Left hindlimb (tissue), 1 donor: ENCODE data around the gene GJD3.
"Not testable (repeated sequence)": the region's sequence is repeated elsewhere in the genome, so short reads cannot be mapped to it uniquely, and the experiment has no call there.

Experiments
- DNase-seq: peaks from one replicate; pipeline ENCODE4 v3.0.0-alpha.2; 2018

Gene GJD3, protein sequence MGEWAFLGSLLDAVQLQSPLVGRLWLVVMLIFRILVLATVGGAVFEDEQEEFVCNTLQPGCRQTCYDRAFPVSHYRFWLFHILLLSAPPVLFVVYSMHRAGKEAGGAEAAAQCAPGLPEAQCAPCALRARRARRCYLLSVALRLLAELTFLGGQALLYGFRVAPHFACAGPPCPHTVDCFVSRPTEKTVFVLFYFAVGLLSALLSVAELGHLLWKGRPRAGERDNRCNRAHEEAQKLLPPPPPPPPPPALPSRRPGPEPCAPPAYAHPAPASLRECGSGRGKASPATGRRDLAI

DNA sequence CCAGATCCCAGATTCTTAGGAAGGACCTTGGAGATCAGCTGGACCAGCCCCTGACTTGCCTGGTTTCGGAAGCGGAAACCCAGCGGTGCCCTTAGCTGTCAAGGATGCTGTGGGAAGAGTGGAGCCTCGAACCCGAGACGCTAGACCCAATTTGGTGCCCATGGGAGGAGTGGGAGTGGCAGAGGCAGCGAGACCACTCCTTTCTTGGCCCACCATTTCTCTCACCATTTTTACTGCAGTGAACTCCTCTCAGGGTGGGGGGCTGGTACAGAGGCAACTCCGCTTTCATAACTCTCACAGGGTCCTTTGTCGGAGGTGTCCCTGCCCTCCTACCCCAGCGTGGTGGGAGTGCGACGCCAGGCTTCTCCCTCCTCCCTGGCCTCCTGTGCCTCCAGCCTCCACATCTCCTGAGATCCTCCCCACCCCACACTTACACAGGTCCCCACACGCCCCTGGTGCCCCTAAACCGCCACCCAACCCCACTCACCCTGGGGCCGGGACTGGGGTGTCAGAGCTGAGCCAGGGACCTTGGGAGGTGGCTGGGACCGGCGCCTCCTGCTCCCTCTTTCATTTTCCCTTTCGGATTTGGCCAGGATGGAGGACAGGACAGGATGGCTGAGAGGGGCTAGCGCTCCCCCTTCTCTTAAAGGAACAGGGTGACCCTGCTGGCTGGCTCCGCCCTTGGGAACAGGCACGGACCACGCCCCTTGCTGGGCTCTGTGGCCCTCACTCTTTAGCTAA is at the start of gene GJD3:
Gene GJD3, minus strand, starts transcription at position 617 of the 741 bp plus-strand sequence. CDS start 922 bp downstream, outside the sequence.
- no peak for DNase-seq

DNA sequence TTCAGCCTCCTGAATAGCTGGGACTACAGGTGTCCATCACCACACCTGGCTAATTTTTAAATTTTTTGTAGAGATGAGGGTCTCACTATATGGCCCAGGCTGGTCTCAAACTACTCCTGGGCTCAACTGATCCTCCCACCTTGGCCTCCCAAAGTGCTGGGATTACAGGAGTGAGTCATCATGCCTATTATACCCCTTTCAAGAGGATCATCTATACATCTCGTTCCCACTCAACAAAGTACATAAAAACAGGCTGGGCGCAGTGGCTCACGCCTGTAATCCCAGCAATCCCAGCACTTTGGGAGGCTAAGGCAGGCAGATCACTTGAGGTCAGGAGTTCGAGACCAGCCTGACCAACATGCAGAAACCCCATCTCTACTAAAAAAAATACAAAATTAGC is 49.8 kb upstream of the GJD3 start:
- DNase-seq, result not testable (repeated sequence)

- no peak for DNase-seq
Measured at GRCh38 chr17:40412880-40413279, 48.3 kb upstream of the GJD3 start.

- no peak for DNase-seq
Measured at GRCh38 chr17:40411821-40412220, 47.3 kb upstream of the GJD3 start.

- no peak for DNase-seq
Measured at GRCh38 chr17:40410082-40410481, 45.5 kb upstream of the GJD3 start.

GRCh38 chr17:40409540-40409939 is 45.0 kb upstream of the GJD3 start:
- DNase-seq, result not testable (repeated sequence)

- DNase-seq, result no peak
Measured at GRCh38 chr17:40407460-40407859, 42.9 kb upstream of the GJD3 start.

- no peak for DNase-seq
Measured at GRCh38 chr17:40404003-40404402, 39.5 kb upstream of the GJD3 start.

DNA sequence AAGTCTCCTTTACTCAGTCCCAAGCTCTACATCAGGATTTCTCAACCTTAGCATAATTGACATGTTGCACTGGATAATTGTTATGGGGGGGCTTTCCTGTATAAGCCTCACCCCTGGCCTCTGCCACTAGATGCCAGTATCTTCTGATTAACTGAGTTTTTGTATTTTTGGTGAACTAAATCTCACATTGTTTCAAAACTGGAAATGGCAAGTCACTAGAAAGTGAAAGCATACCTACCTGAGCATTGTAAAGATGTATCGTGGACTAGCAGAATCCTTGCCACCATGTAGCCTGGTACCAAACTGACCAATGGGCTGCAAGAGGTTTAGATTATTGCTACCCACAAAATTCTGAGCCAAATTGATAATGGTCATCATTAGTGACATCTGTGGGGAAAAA is 38.1 kb upstream of the GJD3 start:
- no peak for DNase-seq

DNA sequence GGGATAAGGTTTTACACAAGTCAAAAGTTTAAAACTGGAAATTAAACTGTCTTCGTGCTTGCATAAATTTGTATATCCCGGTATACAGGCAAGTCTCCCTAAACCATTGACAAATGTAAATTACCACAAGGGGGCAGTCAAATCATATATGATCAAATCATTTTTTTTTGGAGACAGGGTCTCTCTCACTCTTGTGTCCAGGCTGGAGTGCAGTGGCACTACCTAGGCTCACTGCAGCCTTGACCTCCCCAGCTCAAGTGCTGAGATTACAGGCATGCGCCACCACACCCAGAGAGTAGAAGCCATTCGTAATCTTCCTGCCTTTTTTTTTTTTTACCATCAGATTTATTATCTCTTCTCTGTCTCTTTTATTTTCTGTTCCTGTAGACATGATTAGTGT is 34.6 kb upstream of the GJD3 start:
- DNase-seq, result no peak

DNA sequence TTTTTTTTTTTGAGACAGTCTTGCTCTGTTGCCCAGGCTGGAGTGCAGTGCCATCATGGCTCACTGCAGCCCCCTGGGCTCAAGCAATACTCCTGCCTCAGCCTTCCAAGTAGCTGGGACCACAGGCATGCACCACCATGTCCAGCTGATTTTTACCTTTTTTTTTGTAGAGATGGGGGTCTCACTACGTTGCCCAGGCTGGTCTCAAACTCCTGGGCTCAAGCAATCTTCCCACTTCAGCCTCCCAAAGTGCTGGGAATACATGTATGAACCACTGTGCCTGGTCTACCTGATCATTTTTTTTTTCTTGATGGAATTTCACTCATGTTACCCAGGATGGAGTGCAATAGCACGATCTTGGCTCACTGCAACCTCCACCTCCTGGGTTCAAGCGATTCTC is 22.0 kb upstream of the GJD3 start:
- not testable (repeated sequence) for DNase-seq

GRCh38 chr17:40382251-40382650 is 17.7 kb upstream of the GJD3 start:
- DNase-seq, result no peak

DNA sequence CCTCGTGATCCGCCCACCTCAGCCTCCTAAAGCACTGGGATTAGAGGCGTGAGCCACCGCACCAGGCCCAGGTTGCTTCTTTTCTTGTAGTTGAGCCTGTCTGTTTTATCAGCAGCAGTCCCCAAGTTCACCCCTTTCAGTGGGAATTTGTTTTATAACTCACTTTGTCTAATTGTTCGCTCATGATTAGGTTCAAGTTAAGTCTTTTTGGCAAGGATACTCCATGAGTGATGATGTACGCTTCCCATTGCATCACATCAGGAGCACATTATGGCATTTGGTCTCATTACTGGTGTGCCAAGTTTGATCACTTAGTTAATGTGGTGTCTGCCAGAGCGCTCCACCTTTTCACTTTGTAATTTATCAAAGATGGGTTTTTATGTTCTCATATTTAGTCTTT is 14.4 kb upstream of the GJD3 start:
- DNase-seq, result no peak

DNA sequence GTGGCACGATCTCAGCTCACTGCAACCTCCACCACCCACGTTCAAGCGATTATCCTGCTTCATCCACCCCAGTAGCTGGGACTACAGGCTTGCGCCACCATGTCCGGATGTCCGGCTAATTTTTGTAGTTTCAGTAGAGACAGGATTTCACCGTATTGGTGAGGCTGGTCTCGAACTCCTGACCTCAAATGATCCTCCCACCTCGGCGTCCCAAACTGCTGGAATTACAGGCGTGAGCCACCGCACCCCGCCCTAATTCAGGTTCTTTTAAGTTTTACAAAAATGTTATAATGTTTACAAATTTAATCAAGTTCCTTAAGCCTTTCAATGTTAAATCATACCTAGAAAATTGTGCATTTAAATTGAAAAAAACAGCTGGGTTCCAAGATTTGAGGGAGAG is 13.3 kb upstream of the GJD3 start:
- DNase-seq, result no peak

- DNase-seq, result not testable (repeated sequence)
Measured at GRCh38 chr17:40376541-40376940, 12.0 kb upstream of the GJD3 start.

- DNase-seq, result not testable (repeated sequence)
Measured at GRCh38 chr17:40375786-40376185, 11.2 kb upstream of the GJD3 start.

GRCh38 chr17:40374821-40375498 is 10.4 kb upstream of the GJD3 start:
- no peak for DNase-seq

DNA sequence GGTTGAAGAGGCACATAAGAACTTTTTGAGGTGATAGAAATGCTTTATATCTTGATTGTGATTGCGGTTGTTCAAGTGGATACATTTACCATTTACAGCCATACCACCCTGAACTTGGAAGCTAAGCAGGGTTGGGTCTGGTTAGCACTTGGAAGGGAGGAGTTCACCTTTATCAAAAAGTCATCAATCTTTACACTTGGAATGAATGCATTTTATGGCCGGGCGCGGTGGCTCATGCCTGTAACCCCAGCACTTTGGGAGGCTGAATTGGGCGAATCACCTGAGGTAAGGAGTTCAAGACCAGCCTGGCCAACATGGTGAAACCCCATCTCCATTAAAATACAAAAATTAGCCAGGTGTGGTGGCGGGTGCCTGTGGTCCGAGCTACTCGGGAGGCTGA is 9.5 kb upstream of the GJD3 start:
- no peak for DNase-seq

GRCh38 chr17:40373324-40373723 is 8.8 kb upstream of the GJD3 start:
- DNase-seq, result no peak

DNA sequence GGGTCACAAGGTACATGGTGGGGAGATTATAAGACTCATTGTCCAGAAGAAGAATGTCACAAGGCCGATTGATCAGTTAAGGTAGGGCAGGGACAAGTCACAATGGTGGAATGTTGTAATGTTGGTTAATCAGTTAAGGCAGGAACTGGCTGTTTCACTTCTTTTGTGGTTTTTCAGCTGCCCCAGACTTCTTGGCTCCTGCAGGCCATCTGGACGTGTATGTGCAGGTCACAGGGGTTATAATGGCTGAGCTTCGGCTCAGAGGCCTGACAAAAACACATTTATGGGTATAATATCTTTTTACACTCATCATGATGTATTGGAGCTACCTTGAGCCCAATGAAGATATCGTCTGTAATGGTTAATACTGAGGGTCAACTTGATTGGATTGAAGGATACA is 8.1 kb upstream of the GJD3 start:
- DNase-seq, result not testable (repeated sequence)

DNA sequence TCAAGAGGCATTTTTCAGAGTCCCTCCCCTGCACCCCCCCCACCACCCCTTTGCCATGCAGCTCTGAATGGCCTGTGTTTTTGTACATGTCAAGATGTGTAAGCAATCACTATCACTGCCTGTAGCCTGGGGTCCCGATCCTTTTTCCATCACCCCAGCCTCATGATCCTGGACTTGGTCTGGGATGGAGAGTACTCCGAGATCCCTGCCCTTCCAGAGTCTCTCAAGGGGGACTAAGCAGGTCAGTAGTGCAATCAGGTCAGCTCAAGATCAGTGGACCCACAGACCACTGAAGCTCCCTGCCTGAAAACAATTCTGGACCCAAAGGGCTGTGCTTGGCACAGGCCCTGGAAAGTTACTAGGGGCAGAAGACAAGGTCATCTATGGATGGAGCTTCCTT is 7.5 kb upstream of the GJD3 start:
- DNase-seq, result no peak

DNA sequence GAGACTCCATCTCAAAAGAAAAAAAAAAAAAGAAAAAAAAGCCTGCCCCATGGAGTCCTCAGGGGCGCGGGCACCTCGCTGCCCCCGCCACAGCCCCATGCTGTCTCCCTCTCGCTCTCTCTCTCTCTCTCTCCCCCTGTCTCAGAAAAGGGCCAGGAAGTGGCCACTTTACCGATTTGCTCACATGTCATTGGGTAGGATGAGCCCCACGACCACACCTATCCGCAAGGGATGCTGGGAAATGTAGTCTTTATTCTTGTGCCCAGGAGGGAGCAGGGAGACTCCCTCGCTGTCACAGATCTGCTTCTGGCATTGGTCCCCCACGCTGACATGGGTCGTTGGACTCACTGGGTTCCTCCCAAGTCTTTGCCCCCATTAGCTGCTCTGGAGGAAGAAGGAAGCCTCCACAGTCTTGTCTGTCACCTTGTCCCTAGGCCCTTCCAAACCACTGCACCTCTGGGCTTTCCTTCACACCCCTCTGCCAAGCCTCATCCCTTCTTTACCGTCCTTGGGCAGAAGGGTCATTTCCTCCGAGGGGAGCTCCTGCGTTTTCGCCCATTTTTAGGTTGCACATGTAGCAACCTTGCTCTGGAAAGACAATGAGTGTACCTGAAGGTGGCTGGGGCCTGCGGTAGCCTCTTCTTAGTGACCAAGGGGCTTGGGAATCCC is 6.9 kb upstream of the GJD3 start:
- DNase-seq, result no peak

DNA sequence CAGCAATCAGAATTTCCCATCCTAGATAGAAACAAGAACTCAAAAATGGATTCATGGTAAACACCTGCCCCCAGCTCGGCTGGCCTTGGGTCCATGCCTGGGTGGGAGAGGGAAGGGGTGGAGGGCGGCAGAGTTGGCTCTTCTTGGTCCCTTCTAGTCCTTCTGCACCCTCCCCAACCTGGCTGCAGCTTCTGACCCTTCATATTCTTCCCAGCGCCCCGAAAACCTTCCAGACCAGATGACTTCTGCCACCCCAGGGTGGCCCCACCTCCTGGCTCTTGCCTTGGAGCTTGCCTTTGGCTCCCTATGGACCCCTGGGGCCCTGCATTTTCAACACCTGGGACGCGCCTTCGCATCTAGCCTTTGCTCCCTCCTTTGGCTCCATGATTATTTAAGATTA is 5.4 kb upstream of the GJD3 start:
- no peak for DNase-seq
